SK-N-SH treated with all-trans-retinoic acid at 6 μM for 48 hours (cell line): Measurements from ENCODE around the gene RAB5B.

ENCODE experiments used
- GLIS3 ChIP-seq: fragments of 250-450 bp; sonication (Bioruptor Pico); IDR thresholded peaks from 2 replicates; pipeline ENCODE4 v1.5.0; 2020; ENCODE audit warnings: mild to moderate bottlenecking, moderate library complexity
- ISL1 ChIP-seq: fragments of 250-450 bp; sonication (Bioruptor Pico); IDR thresholded peaks from 2 replicates; pipeline ENCODE4 v2.1.2; 2022; ENCODE audit warnings: mild to moderate bottlenecking, moderate library complexity
- PPARA ChIP-seq: fragments of 250-450 bp; sonication (Bioruptor Pico); IDR thresholded peaks from 2 replicates; pipeline ENCODE4 v1.5.0; 2020; ENCODE audit warnings: mild to moderate bottlenecking, borderline replicate concordance
- ZC3H10 ChIP-seq: fragments of 250-450 bp; sonication (Bioruptor Pico); IDR thresholded peaks from 2 replicates; pipeline ENCODE4 v1.5.1; 2021; ENCODE audit warnings: mild to moderate bottlenecking, moderate library complexity
- ZNF8 ChIP-seq: fragments of 450-650 bp; formaldehyde crosslinking; IDR thresholded peaks from 2 replicates; pipeline ENCODE4 v1.5.0; 2020; ENCODE audit warnings: mild to moderate bottlenecking, moderate library complexity
- TF ChIP-seq, protein P1 (sequence below): fragments of 250-450 bp; sonication (Bioruptor Pico); IDR thresholded peaks from 2 replicates; pipeline ENCODE4 v1.5.1; 2021; ENCODE audit warnings: mild to moderate bottlenecking, moderate library complexity
- TF ChIP-seq, protein P2 (sequence below): fragments of 250-450 bp; sonication (Bioruptor Pico); IDR thresholded peaks from 2 replicates; pipeline ENCODE4 v1.5.1; 2020; ENCODE audit warnings: low read depth, mild to moderate bottlenecking, moderate library complexity

DNA sequence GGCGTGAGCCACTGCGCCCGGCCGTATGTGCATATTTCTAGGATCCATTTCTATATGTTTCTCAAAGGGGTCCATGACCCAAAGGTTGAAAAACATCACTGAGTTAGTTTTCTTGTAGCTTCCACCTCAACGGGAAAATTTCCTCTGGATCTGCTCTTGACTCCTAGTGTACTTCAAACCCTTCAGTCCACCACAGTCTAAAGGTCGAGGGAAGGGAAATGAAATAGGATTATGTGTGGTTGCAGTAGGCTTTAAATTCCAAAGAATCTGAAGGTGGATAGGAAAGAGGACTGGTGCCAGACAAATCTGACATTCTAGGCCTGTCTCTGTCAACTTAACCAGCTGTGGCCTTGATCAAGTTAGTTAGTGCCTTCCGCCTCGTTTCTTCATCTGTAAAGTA is 21.5 kb downstream of the RAB5B start:
- no peak for TF ChIP-seq ZNF8
- no peak for TF ChIP-seq PPARA (CRISPR knock-in tag)
- TF ChIP-seq, protein P1, sequence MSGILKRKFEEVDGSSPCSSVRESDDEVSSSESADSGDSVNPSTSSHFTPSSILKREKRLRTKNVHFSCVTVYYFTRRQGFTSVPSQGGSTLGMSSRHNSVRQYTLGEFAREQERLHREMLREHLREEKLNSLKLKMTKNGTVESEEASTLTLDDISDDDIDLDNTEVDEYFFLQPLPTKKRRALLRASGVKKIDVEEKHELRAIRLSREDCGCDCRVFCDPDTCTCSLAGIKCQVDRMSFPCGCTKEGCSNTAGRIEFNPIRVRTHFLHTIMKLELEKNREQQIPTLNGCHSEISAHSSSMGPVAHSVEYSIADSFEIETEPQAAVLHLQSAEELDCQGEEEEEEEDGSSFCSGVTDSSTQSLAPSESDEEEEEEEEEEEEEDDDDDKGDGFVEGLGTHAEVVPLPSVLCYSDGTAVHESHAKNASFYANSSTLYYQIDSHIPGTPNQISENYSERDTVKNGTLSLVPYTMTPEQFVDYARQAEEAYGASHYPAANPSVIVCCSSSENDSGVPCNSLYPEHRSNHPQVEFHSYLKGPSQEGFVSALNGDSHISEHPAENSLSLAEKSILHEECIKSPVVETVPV = no peak
- TF ChIP-seq GLIS3 (CRISPR knock-in tag) = no peak
- TF ChIP-seq ISL1 (CRISPR knock-in tag) = no peak
- no peak for TF ChIP-seq ZC3H10 (CRISPR knock-in tag)
- TF ChIP-seq, protein P2, sequence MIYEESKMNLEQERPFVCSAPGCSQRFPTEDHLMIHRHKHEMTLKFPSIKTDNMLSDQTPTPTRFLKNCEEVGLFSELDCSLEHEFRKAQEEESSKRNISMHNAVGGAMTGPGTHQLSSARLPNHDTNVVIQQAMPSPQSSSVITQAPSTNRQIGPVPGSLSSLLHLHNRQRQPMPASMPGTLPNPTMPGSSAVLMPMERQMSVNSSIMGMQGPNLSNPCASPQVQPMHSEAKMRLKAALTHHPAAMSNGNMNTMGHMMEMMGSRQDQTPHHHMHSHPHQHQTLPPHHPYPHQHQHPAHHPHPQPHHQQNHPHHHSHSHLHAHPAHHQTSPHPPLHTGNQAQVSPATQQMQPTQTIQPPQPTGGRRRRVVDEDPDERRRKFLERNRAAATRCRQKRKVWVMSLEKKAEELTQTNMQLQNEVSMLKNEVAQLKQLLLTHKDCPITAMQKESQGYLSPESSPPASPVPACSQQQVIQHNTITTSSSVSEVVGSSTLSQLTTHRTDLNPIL (CRISPR knock-in tag) = no peak
